COLO668 (cell line): Measurements from ENCODE around the gene PASD1.
"Not testable (repeated sequence)": the region's sequence is repeated elsewhere in the genome, so short reads cannot be mapped to it uniquely, and the experiment has no call there.

ENCODE experiments used
- DNase-seq: peaks from one replicate; lab custom pipeline; 2025; ENCODE audit not compliant: unreplicated experiment; lab: John Stamatoyannopoulos, UW

Gene PASD1, protein sequence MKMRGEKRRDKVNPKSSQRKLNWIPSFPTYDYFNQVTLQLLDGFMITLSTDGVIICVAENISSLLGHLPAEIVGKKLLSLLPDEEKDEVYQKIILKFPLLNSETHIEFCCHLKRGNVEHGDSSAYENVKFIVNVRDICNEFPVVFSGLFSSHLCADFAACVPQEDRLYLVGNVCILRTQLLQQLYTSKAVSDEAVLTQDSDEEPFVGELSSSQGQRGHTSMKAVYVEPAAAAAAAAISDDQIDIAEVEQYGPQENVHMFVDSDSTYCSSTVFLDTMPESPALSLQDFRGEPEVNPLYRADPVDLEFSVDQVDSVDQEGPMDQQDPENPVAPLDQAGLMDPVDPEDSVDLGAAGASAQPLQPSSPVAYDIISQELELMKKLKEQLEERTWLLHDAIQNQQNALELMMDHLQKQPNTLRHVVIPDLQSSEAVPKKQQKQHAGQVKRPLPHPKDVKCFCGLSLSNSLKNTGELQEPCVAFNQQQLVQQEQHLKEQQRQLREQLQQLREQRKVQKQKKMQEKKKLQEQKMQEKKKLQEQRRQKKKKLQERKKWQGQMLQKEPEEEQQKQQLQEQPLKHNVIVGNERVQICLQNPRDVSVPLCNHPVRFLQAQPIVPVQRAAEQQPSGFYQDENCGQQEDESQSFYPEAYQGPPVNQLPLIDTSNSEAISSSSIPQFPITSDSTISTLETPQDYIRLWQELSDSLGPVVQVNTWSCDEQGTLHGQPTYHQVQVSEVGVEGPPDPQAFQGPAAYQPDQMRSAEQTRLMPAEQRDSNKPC

DNA sequence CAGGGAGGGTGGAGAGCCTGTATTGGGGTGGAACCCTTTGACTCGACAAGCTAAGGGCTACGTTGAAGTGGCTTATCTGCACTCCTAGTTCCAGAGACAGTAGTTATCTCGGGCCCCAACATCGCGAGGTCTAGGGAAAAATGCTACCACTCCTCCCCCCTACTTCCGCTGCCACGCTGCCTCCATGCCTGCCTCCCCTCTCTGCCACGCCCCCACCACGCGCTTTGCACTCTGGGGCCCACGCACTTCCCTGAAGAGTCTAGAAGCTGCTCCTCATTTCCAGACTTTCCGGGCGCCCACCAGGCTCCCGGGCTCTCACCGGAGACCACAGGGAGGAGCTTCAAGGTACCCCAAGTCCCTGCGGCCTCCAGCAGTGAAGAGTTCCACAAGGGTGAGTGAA is at the start of gene PASD1:
Gene PASD1 (plus strand): TSS at position 227 of the 400 bp plus-strand sequence. CDS start 37,879 bp downstream, outside the sequence.
- no peak for DNase-seq

- no peak for DNase-seq
Measured at GRCh38 chrX:151515237-151515636, 48.2 kb upstream of the PASD1 start.

DNA sequence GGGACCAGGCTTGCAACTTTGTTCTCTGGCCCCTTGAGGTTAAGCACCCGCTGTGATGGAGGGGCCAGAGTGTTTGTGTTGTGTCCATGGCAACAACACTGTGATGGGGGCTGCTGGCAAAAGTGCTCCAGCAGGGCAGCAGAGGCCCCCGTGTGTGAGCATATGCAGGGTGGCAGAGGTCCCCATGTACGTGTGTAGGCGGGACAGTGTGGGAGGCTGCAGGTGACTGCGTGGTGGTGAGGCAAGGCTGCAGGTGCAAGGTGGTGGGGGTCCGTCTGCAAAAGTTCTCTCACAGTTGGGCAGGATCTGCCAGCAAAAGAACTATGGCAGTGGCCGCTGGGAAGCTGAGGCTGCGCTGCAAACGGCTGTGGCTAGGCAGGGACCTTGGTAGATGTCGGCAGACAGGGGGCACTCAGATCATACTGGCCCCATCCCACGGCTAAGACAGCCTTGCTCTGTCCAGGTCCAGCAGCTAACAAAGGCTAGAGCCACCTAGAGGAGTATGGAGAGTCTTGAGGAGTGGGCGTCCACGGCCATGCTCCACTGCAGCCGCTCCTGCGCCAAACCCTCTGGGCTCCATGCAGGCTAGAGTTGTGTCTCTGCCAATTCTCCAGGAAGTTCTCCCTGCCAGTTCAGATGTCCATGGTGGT is 46.8 kb upstream of the PASD1 start:
- no peak for DNase-seq

GRCh38 chrX:151517421-151517820 is 46.1 kb upstream of the PASD1 start:
- no peak for DNase-seq

GRCh38 chrX:151523351-151523750 is 40.1 kb upstream of the PASD1 start:
- DNase-seq = no peak

- no peak for DNase-seq
Measured at GRCh38 chrX:151536571-151536970, 26.9 kb upstream of the PASD1 start.

DNA sequence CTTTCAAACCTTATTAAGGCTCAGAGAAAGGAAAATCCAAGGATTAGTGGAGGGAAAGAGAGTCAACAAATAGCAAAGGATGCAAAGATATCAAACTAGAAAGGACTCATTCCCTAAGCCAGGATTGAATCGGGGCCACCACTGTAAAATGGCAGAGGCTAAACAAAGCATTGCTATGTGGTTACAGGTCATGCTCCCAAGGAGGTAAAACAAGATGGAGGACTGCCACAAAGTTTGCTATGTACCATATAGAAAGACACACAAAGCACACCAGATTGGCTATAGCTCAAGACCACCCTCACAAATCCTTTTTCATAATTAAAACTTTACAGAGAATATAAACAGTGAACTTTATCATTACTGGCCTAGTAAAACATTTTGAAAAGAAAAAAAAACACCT is 25.9 kb upstream of the PASD1 start:
- no peak for DNase-seq

- DNase-seq = no peak
Measured at GRCh38 chrX:151538190-151539122, 25.0 kb upstream of the PASD1 start.

GRCh38 chrX:151543706-151544105 is 19.8 kb upstream of the PASD1 start:
- DNase-seq = no peak

- not testable (repeated sequence) for DNase-seq
Measured at GRCh38 chrX:151546226-151546625, 17.2 kb upstream of the PASD1 start.

DNA sequence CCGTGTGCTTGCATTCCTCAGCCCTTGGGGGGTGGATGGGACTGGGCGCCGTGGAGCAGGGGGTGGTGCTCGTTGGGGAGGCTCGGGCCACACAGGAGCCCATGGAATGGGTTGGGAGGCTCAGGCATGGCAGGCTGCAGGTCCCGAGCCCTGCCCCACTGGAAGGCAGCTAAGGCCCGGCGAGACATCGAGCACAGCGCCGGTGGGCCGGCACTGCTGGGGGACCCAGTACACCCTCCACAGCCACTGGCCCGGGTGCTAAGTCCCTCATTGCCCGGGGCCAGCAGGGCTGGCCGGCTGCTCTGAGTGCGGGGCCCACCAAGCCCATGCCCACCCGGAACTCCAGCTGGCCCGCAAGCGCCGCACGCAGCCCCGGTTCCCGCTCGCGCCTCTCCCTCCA is 12.3 kb upstream of the PASD1 start:
- DNase-seq = not testable (repeated sequence)

DNA sequence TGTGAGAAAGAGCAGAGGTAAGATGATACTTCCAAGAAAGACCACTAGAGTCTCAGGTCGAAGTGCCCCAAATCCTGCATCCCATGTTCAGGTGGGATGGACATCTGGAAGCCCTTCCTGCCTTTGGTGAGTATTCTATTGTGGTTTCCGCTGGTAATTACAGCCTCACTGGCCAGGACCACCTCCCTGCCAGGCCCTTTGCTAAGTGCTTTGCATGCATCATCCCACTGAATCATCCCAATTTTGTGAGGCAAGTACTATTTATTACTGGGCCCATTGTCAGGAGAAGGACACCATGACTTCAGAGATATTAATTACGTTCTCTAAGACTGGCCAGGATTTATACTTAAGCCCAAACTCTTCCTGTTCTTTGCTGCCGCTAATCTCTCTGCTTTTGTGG is 10.7 kb upstream of the PASD1 start:
- no peak for DNase-seq

GRCh38 chrX:151555301-151555700 is 8.2 kb upstream of the PASD1 start:
- not testable (repeated sequence) for DNase-seq

- DNase-seq = not testable (repeated sequence)
Measured at GRCh38 chrX:151562485-151562884, 990 bp upstream of the PASD1 start.

DNA sequence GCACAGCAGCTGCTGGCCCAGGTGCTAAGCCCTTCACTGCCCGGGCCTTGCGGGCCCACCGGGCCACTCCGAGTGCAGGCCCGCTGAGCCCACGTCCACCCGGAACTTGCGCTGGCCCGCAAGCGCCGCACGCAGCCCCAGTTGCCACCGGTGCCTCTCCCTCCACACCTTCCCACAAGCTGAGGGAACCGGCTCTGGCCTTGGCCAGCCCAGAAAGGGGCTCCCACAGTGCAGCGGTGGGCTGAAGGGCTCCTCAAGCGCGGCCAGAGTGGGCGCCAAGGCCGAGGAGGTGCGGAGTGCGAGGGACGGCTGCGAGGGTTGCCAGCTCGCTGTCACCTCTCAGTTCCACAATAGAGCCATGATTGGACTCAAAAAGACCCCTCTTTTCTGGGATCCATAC is 472 bp upstream of the PASD1 start:
- DNase-seq = not testable (repeated sequence)

- DNase-seq = no peak
Measured at GRCh38 chrX:151564035-151564434, 560 bp downstream of the PASD1 start.

- DNase-seq = not testable (repeated sequence)
Measured at GRCh38 chrX:151566872-151567271, 3.4 kb downstream of the PASD1 start.

- DNase-seq = no peak
Measured at GRCh38 chrX:151570561-151570960, 7.1 kb downstream of the PASD1 start.

GRCh38 chrX:151593384-151593783 is 29.9 kb downstream of the PASD1 start:
- not testable (repeated sequence) for DNase-seq

DNA sequence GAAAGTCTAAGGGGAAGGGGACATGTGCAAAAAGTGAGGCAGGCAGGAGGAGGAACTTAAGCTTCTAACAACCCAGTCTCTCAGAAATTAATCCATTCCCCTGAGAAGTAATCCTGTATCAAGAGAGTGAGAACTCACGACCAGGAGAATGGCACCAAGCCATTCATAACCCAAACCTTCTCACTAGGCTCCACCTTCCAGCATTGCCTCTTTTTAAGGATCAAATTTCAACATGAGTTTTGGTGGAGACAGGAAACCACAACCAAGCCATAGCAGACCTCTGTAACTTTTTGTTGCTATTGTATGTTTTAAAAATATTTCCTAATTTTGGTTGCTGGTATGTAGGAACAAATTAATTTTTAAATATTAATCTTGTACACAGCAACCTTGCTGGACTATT is 32.8 kb downstream of the PASD1 start:
- no peak for DNase-seq

DNA sequence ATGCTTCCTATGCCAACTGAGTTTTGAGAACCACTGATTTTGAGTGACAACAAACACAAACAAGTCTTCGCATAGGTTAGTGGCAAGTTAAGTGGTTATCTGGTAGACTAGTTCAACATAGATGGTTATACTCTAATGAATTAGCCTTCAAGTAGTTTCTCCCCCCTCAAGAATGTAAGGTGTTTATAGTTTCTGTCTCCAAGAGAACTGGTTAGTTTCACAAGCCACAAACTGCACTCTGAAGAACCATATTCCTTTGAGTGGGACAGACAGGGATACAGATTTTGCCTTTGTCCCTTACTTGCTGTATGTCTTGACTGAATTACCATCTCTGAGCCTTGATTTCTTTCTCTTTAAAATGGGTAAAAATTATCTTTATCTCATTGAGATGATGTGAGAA is 41.5 kb downstream of the PASD1 start:
- DNase-seq = no peak
